Measurements from ENCODE around the gene GSTA1.
"Not testable (repeated sequence)": the region's sequence is repeated elsewhere in the genome, so short reads cannot be mapped to it uniquely, and the experiment has no call there.

DNA sequence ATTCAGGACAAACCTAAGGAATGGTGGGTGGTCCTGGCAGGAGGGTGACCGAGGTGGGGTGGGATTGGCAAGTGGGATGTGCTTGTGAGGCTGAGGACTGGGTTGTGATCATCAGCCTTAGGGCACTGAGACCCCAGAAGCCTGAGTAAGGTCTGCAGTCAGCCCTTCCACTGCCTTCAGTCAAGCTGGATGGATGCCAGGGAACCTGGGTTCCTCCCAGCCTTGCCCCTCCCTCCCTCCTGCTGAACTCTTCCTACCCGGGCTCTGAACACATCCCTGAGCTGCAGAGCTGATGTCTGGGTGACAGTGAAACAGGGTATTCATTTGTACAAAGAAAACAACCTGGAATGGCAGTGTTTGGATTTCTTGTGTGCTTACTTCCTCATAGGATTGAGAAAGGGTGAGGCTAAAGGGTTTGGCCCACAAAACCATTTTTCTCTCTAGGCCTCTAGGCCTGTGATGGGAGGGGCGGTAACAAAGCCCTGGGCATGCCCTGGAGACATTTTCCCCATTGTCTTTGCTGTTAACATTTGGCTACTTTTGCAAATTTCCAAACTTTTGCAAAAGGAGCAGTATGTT, 20.8 kb downstream of the GSTA1 start:
- TF ChIP-seq CTCF (IDR thresholded peaks at IDR 0.05); ZFX (IDR thresholded peaks at IDR 0.05; ENCODE audit: borderline replicate concordance): not testable (repeated sequence)
